Trophoblast cell (in vitro differentiated cells and primary cell): ENCODE measurements around the gene BARHL1.

Experiments used
- DNase-seq, 2 donors: peaks; one replicate each; pipeline ENCODE4 v3.0.0-alpha.2; 2016
- H2AFZ ChIP-seq: 2 replicates; pipeline ENCODE4 v1.6.1; 2013; ENCODE audit warnings: low read length, moderate library complexity, mild to moderate bottlenecking; ENCODE audit not compliant: insufficient read depth, poor library complexity
- H2AK5ac ChIP-seq: 2 replicates; pipeline ENCODE4 v1.6.1; 2013; ENCODE audit warnings: mild to moderate bottlenecking, low read length
- H2BK120ac ChIP-seq: 2 replicates; pipeline ENCODE4 v1.6.1; 2013; ENCODE audit warnings: low read length, mild to moderate bottlenecking, moderate library complexity; ENCODE audit not compliant: insufficient read depth, poor library complexity
- H2BK12ac ChIP-seq: 2 replicates; pipeline ENCODE4 v1.6.1; 2013; ENCODE audit warnings: mild to moderate bottlenecking, low read length, moderate library complexity
- H2BK5ac ChIP-seq: 2 replicates; pipeline ENCODE4 v1.6.1; 2013; ENCODE audit warnings: low read length, low read depth, moderate library complexity, mild to moderate bottlenecking; ENCODE audit not compliant: poor library complexity
- H3K14ac ChIP-seq: 2 replicates; pipeline ENCODE4 v1.6.1; 2013; ENCODE audit warnings: mild to moderate bottlenecking, low read length
- H3K18ac ChIP-seq: 2 replicates; pipeline ENCODE4 v1.6.1; 2013; ENCODE audit warnings: mild to moderate bottlenecking, low read length
- H3K23ac ChIP-seq: 2 replicates; pipeline ENCODE4 v1.6.1; 2013; ENCODE audit warnings: low read length
- H3K27ac ChIP-seq: 2 replicates; pipeline ENCODE4 v1.5.1; 2013; ENCODE audit warnings: low read depth, mild to moderate bottlenecking, inconsistent platforms, low read length, moderate library complexity
- H3K27me3 ChIP-seq: 2 replicates; pipeline ENCODE4 v1.6.1; 2013; ENCODE audit warnings: inconsistent platforms, mild to moderate bottlenecking, low read length, moderate library complexity; ENCODE audit not compliant: insufficient read depth
- H3K36me3 ChIP-seq, 2 experiments: 1 replicate in 1 of 2; 2 replicates in 1 of 2; pipeline ENCODE4 v1.6.1; 2013; ENCODE audit warnings: low read length in 2 of 2, mild to moderate bottlenecking in 2 of 2, moderate library complexity in 1 of 2; ENCODE audit not compliant: insufficient read depth in 2 of 2, control insufficient read depth in 1 of 2
- H3K4ac ChIP-seq: 2 replicates; pipeline ENCODE4 v1.6.1; 2013; ENCODE audit warnings: low read depth, mild to moderate bottlenecking, low read length, moderate library complexity
- H3K4me1 ChIP-seq, 2 experiments: 1 replicate in 1 of 2; 2 replicates in 1 of 2; pipeline ENCODE4 v1.6.1; 2013; ENCODE audit warnings: low read length in 2 of 2, mild to moderate bottlenecking in 2 of 2, moderate library complexity in 1 of 2; ENCODE audit not compliant: insufficient read depth in 2 of 2, control insufficient read depth in 1 of 2
- H3K4me2 ChIP-seq: 2 replicates; pipeline ENCODE4 v1.6.1; 2013; ENCODE audit warnings: inconsistent platforms, mild to moderate bottlenecking, low read length, moderate library complexity
- H3K4me3 ChIP-seq: 2 replicates; pipeline ENCODE4 v1.5.1; 2013; ENCODE audit warnings: mild to moderate bottlenecking, low read depth, low read length, inconsistent platforms
- H3K79me1 ChIP-seq: one replicate; pipeline ENCODE4 v1.6.1; 2013; ENCODE audit warnings: low read length
- H3K79me2 ChIP-seq: 2 replicates; pipeline ENCODE4 v1.6.1; 2013; ENCODE audit warnings: low read length, mild to moderate bottlenecking; ENCODE audit not compliant: control insufficient read depth, insufficient read depth, poor library complexity
- H3K9ac ChIP-seq: 2 replicates; pipeline ENCODE4 v1.6.1; 2013; ENCODE audit warnings: mild to moderate bottlenecking, low read length
- H3K9me3 ChIP-seq: 2 replicates; pipeline ENCODE4 v1.6.1; 2013; ENCODE audit warnings: low read depth, mild to moderate bottlenecking, control low read depth, inconsistent platforms, low read length; ENCODE audit not compliant: insufficient read depth
- H4K12ac ChIP-seq: 2 replicates; pipeline ENCODE4 v1.6.1; 2013; ENCODE audit warnings: low read depth, mild to moderate bottlenecking, low read length, moderate library complexity
- H4K8ac ChIP-seq: 2 replicates; pipeline ENCODE4 v1.6.1; 2013; ENCODE audit warnings: low read depth, mild to moderate bottlenecking, low read length, moderate library complexity
- H4K91ac ChIP-seq: one replicate; pipeline ENCODE4 v1.6.1; 2013; ENCODE audit warnings: low read depth, mild to moderate bottlenecking, low read length, moderate library complexity
- WGBS: extraction: QIAGEN DNeasy Blood & Tissue Kit; methylation state at CpG from one replicate; pipeline ENCODE4 v1.1.7; 2013; ENCODE audit warnings: missing lambda C conversion rate; ENCODE audit not compliant: insufficient read length, insufficient coverage; ENCODE audit errors: extremely low coverage; 5-methylcytosine and 5-hydroxymethylcytosine counted together

The BARHL1 gene

GRCh38 chr9:132631685-132632084 is 49.3 kb downstream of the BARHL1 start:
- Histone ChIP-seq H2BK5ac (no peak overlapping the region), H2BK12ac (no peak overlapping the region), H3K4me1 (no peaks in the 10 kb centered on the region), H3K18ac (no peak overlapping the region), H4K8ac (no peak overlapping the region), H3K4me2 (no peak overlapping the region), H2AK5ac (no peak overlapping the region), H3K79me2 (no peaks in the 10 kb centered on the region), H3K14ac (no peak overlapping the region), H3K9me3 (peaks cover 1% of the 10 kb centered on the region), H3K36me3 (peaks cover 27 to 36% of the 10 kb centered on the region in 2 experiments), H3K23ac (no peak overlapping the region), H4K91ac (no peak overlapping the region), H3K9ac (no peak overlapping the region), H3K4me3 (no peak overlapping the region), H2BK120ac (no peak overlapping the region), H3K27me3 (no peaks in the 10 kb centered on the region), H4K12ac (no peak overlapping the region), H3K79me1 (no peaks in the 10 kb centered on the region), H2AFZ (no peak overlapping the region), H3K27ac (no peak overlapping the region), H3K4ac (no peak overlapping the region)
- DNase-seq = no peak
- no CpG with 5 or more reads among the region's 7 CpGs for whole genome bisulfite sequencing

GRCh38 chr9:132632413-132633129 is 50.2 kb downstream of the BARHL1 start:
- H3K14ac ChIP-seq = no peak overlapping the region
- H3K4me3 ChIP-seq = no peak overlapping the region
- H3K79me1 ChIP-seq = no peaks in the 10 kb centered on the region
- H2AFZ ChIP-seq = no peak overlapping the region
- H3K79me2 ChIP-seq = no peaks in the 10 kb centered on the region
- H3K4me2 ChIP-seq = no peak overlapping the region
- DNase-seq = peak; percentile 73 to 79
- no peak overlapping the region for H2BK12ac ChIP-seq
- H3K9ac ChIP-seq = no peak overlapping the region
- H3K27me3 ChIP-seq = no peaks in the 10 kb centered on the region
- H4K8ac ChIP-seq = no peak overlapping the region
- no peak overlapping the region for H2AK5ac ChIP-seq
- H3K18ac ChIP-seq = no peak overlapping the region
- H4K12ac ChIP-seq = no peak overlapping the region
- WGBS = no CpG with 5 or more reads among the region's 7 CpGs
- H3K4ac ChIP-seq = no peak overlapping the region
- H4K91ac ChIP-seq = no peak overlapping the region
- no peaks in the 10 kb centered on the region for H3K4me1 ChIP-seq
- H2BK120ac ChIP-seq = no peak overlapping the region
- no peak overlapping the region for H3K23ac ChIP-seq
- no peak overlapping the region for H2BK5ac ChIP-seq
- peaks cover 31 to 40% of the 10 kb centered on the region in 2 experiments for H3K36me3 ChIP-seq
- peaks cover 1% of the 10 kb centered on the region for H3K9me3 ChIP-seq
- no peak overlapping the region for H3K27ac ChIP-seq

- Histone ChIP-seq H3K79me1 (no peaks in the 10 kb centered on the region), H3K4me1 (no peaks in the 10 kb centered on the region), H3K9ac (no peak overlapping the region), H3K9me3 (peaks cover 1% of the 10 kb centered on the region), H3K36me3 (peaks cover 30 to 38% of the 10 kb centered on the region in 2 experiments), H3K27ac (no peak overlapping the region), H3K4me2 (no peak overlapping the region), H2BK120ac (no peak overlapping the region), H4K91ac (no peak overlapping the region), H4K12ac (no peak overlapping the region), H2AK5ac (no peak overlapping the region), H3K79me2 (no peaks in the 10 kb centered on the region), H3K4ac (no peak overlapping the region), H3K27me3 (no peaks in the 10 kb centered on the region), H2BK12ac (no peak overlapping the region), H3K18ac (no peak overlapping the region), H4K8ac (no peak overlapping the region), H3K23ac (no peak overlapping the region), H2BK5ac (no peak overlapping the region), H2AFZ (no peak overlapping the region), H3K14ac (no peak overlapping the region), H3K4me3 (no peak overlapping the region)
- WGBS = no CpG with 5 or more reads among the region's 3 CpGs
- DNase-seq = no peak
Measured at GRCh38 chr9:132634327-132634726, 51.9 kb downstream of the BARHL1 start.

- H3K79me1 ChIP-seq = no peaks in the 10 kb centered on the region
- H3K27ac ChIP-seq = no peak overlapping the region
- no peak overlapping the region for H4K8ac ChIP-seq
- no peaks in the 10 kb centered on the region for H3K4me1 ChIP-seq
- DNase-seq = no peak
- H3K18ac ChIP-seq = no peak overlapping the region
- H4K91ac ChIP-seq = no peak overlapping the region
- no peak overlapping the region for H3K14ac ChIP-seq
- H2BK12ac ChIP-seq = no peak overlapping the region
- H3K36me3 ChIP-seq = peaks cover 28 to 38% of the 10 kb centered on the region in 2 experiments
- no peak overlapping the region for H2BK5ac ChIP-seq
- no peaks in the 10 kb centered on the region for H3K27me3 ChIP-seq
- peaks cover 1% of the 10 kb centered on the region for H3K9me3 ChIP-seq
- no peak overlapping the region for H3K4me3 ChIP-seq
- H3K23ac ChIP-seq = no peak overlapping the region
- H3K4me2 ChIP-seq = no peak overlapping the region
- no peak overlapping the region for H2BK120ac ChIP-seq
- no peak overlapping the region for H2AK5ac ChIP-seq
- no peak overlapping the region for H3K9ac ChIP-seq
- H3K79me2 ChIP-seq = no peaks in the 10 kb centered on the region
- no CpG with 5 or more reads among the region's 12 CpGs for WGBS
- no peak overlapping the region for H3K4ac ChIP-seq
- H2AFZ ChIP-seq = no peak overlapping the region
- no peak overlapping the region for H4K12ac ChIP-seq
Measured at GRCh38 chr9:132637351-132637750, 54.9 kb downstream of the BARHL1 start.
